GM10248 (cell line): ENCODE measurements around the gene CIAO2B.

Source experiments
- CTCF ChIA-PET: fragments of 300-600 bp; sonication (Branson Sonifier 250); formaldehyde crosslinking; extraction: SDS; loops from one replicate; lab custom pipeline; 2021; ENCODE audit warnings: antibody characterized with exemption; lab: Yijun Ruan, JAX
- POLR2A ChIA-PET: fragments of 350-650 bp; sonication (Branson Sonifier 250); formaldehyde crosslinking; extraction: SDS; loops from one replicate; lab custom pipeline; 2020; ENCODE audit warnings: antibody characterized with exemption; lab: Yijun Ruan, JAX
- DNase-seq: peaks from one replicate; pipeline ENCODE4 v3.0.0; 2012; ENCODE audit errors: extremely low spot score
- TF ChIP-seq, protein P1 (sequence below): IDR thresholded peaks from 2 replicates; pipeline ENCODE4 v1.5.1; 2012; ENCODE audit warnings: mild to moderate bottlenecking, low read depth; ENCODE audit errors: extremely low read depth, missing control alignments, control extremely low read depth

Gene CIAO2B

DNA sequence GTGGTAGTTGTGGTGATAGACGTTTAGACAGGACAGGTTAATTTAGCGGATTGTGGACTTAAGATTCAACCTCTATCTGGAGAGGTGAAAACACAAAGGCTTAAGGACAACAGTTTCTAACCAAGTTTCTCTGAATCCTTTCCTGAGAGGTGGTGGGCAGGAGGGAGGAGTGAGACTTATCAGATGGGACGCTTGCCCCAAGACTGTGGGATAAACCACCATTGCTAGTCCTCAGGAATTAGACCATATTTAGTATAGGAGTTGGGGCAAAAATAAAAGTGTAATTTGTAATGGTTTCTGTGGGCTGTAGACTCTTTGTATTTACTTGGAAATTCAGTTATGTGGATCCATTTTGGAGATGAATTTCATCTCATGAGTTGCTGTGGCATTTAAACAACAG is 47.3 kb downstream of the CIAO2B start:
- ChIA-PET POLR2A (no interaction called here), CTCF (interaction anchor here (1.3 to 2.2 kb wide), 4 partner anchors 9 to 57 kb away, joined by 3 to 10 read pairs (median 4); partner anchors contain the start of gene NAE1)
- no peak for DNase-seq
- TF ChIP-seq, protein P1, sequence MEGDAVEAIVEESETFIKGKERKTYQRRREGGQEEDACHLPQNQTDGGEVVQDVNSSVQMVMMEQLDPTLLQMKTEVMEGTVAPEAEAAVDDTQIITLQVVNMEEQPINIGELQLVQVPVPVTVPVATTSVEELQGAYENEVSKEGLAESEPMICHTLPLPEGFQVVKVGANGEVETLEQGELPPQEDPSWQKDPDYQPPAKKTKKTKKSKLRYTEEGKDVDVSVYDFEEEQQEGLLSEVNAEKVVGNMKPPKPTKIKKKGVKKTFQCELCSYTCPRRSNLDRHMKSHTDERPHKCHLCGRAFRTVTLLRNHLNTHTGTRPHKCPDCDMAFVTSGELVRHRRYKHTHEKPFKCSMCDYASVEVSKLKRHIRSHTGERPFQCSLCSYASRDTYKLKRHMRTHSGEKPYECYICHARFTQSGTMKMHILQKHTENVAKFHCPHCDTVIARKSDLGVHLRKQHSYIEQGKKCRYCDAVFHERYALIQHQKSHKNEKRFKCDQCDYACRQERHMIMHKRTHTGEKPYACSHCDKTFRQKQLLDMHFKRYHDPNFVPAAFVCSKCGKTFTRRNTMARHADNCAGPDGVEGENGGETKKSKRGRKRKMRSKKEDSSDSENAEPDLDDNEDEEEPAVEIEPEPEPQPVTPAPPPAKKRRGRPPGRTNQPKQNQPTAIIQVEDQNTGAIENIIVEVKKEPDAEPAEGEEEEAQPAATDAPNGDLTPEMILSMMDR: no peak

DNA sequence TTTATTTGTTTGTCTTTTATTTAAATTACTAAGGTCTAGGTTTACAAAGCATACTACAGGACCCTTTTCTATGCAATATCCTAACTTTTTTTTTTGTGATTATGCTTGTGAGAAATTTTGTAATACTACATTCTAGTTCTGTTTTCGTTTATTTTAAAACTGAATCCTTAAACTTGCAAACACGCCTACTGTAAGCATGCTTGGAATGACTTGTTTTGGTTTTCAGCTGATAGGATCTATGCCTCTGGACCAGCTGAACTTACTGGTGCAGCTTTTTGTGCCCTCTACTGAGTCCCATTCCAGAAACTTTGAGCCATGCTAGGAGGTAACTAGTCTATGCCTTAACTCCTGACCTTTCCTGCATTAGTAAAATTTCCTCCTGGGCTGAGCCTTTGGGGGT is 47.9 kb downstream of the CIAO2B start:
- DNase-seq: no peak
- POLR2A ChIA-PET: no interaction called here
- CTCF ChIA-PET: interaction anchor here (1.3 to 2.2 kb wide), 4 partner anchors 9 to 56 kb away, joined by 3 to 10 read pairs (median 4); partner anchors contain the start of gene NAE1
- TF ChIP-seq, protein P1: no peak

DNA sequence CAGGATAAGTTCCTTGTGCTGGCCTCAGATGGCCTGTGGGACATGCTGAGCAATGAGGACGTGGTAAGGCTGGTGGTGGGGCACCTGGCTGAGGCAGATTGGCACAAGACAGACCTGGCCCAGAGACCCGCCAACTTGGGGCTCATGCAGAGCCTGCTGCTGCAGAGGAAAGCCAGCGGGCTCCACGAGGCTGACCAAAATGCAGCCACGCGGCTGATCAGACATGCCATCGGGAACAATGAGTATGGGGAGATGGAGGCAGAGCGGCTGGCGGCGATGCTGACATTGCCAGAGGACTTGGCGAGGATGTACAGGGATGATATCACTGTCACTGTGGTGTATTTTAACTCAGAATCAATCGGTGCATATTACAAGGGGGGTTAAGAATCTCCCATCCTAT is 48.7 kb downstream of the CIAO2B start:
- ChIA-PET CTCF (interaction anchor here (1.3 to 5.2 kb wide), 6 partner anchors 10 to 55 kb away, joined by 3 to 28 read pairs (median 4); partner anchors contain the start of gene NAE1), POLR2A (no interaction called here)
- DNase-seq: no peak
- TF ChIP-seq, protein P1: no peak

DNA sequence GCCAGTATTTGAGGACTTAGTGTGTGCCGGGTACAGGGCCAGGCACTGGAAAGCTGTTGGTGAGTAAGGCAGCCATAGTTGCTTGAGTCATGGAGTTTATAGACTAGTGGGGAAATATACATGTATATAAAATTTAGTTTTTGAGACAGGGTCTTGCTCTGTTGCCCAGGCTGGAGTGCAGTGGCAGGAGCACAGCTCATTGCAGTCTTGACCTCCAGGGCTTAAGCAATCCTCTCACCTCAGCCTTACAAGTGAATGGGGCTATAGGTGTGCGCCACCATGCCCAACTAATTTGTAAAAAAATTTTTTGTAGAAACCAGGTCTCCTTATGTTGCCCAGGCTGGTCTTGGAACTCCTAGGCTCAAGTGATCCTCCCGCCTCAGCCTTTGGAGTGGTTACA is 51.5 kb downstream of the CIAO2B start:
- CTCF ChIA-PET: interaction anchor here (1.2 to 5.2 kb wide), 8 partner anchors 9 to 46 kb away, joined by 3 to 37 read pairs (median 6); no protein-coding TSS in a partner anchor
- DNase-seq: no peak
- TF ChIP-seq, protein P1: no peak
- POLR2A ChIA-PET: no interaction called here
